ENCODE measurements around the gene CNPY1. TPM values are rescaled to one million over a fixed set of nuclear protein-coding genes. Genes with fewer than 3 reads are reported as not detected.
"Not testable (repeated sequence)": the region's sequence is repeated elsewhere in the genome, so short reads cannot be mapped to it uniquely, and the experiment has no call there.

CNPY1 gene
- polyA plus RNA-seq (2013, experiment 1 of 2) = 1.1 TPM
- polyA plus RNA-seq (2013, experiment 2 of 2) = 2.4 TPM

DNA sequence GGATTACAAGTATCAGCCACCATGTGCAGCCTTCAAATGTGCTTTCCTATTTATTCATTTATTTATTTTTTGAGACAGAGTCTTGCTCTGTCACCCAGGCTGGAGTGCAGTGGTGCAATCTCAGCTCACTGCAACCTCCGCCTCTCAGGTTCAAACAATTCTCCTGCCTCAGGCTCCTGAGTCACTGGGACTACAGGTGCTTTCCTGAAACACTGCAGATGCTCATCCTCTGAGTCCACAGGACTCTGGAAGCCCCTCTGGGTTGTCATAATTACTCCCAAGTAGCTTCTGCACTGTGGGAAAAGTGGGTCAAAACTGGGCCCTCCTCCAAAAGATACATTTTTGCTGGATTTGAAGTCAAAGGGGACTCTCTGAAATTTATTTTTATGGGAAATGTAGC, at the start of gene CNPY1:
CNPY1 (minus strand) TSS at position 111 of the 400 bp plus-strand sequence. CDS start 630 bp downstream, outside the sequence.
- H3K27ac ChIP-seq (ENCODE audit: low read depth, low read length); H3K9ac ChIP-seq (ENCODE audit: low read depth, low read length); H3K4me3 ChIP-seq (ENCODE audit: low read length); H3K9me3 ChIP-seq (ENCODE audit: insufficient read depth, low read depth, low read length); H3K4me1 ChIP-seq (ENCODE audit: insufficient read depth, low read length); H3K27me3 ChIP-seq (ENCODE audit: insufficient read depth, low read length); H3K36me3 ChIP-seq (ENCODE audit: insufficient read depth, low read length): not testable (repeated sequence)
- WGBS = 92% methylated on average over 1 of the region's 1 CpG

DNA sequence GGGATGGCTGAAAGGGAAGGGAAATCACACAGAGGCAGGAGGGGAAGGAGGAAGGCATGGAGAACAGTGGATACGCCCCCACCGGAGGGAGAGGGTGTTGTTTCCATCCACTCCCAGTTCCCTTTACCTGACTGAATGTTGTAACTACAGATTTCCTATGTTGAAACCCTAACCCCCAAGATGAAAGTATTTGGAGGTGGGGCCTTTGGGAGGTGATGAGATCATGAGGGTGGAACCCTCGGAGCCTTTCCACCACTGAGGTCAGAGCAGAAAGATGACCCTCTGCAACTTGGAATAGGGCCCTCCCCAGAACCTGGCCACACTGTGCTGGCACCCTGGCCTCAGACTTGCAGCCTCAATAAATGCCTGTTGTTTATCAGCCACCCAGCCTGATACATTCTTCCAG, 48.6 kb upstream of the CNPY1 start:
- no peak overlapping the region for H3K27ac ChIP-seq (ENCODE audit: low read depth, low read length)

DNA sequence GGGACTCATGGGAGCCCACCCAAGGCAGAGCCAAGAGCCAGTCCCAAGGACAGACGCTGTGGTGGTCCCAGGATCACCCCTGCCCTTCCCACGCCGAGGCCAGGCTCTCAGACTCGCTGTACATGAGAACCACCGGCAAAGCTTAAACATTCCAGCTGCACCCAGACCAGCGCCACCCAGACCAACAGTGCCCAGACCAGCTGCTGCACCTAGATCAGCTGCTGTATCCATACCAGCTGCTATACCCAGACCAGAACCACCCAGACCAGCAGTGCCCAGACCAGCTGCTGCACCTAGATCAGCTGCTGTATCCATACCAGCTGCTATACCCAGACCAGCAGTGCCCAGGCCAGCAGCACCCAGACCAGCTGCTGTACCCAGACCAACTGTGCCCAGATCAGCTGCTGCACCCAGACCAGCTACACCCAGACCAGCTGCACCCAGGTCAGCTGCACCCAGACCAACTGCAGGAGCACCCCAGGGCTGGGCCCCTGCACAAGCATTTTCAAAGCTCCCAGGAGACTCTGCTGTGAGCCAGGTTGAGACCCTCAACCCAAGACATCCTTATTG, 47.9 kb upstream of the CNPY1 start:
- H3K36me3 ChIP-seq (ENCODE audit: insufficient read depth, low read length) = no peaks in the 10 kb centered on the region
- H3K4me3 ChIP-seq (ENCODE audit: low read length) = no peak overlapping the region
- no peaks in the 10 kb centered on the region for H3K9me3 ChIP-seq (ENCODE audit: insufficient read depth, low read depth, low read length)
- 95% methylated on average over 6 of the region's 6 CpGs for WGBS
- H3K27ac ChIP-seq (ENCODE audit: low read depth, low read length) = no peak overlapping the region
- H3K9ac ChIP-seq (ENCODE audit: low read depth, low read length) = no peak overlapping the region
- H3K4me1 ChIP-seq (ENCODE audit: insufficient read depth, low read length) = 0 out of 2 replicates have a peak, but pooled peaks cover 8% of the 10 kb centered on the region
- peaks cover 4% of the 10 kb centered on the region; the same call in 1 of the 2 replicates for H3K27me3 ChIP-seq (ENCODE audit: insufficient read depth, low read length)

More for the DNA sequence above, 48.6 kb upstream of the CNPY1 start:
- H3K4me1 ChIP-seq (ENCODE audit: insufficient read depth, low read length) = 0 out of 2 replicates have a peak, but pooled peaks cover 8% of the 10 kb centered on the region
- H3K9ac ChIP-seq (ENCODE audit: low read depth, low read length) = no peak overlapping the region
- H3K9me3 ChIP-seq (ENCODE audit: insufficient read depth, low read depth, low read length) = no peaks in the 10 kb centered on the region
- no peaks in the 10 kb centered on the region for H3K36me3 ChIP-seq (ENCODE audit: insufficient read depth, low read length)
- H3K27me3 ChIP-seq (ENCODE audit: insufficient read depth, low read length) = peaks cover 4% of the 10 kb centered on the region; the same call in 1 of the 2 replicates
- no peak overlapping the region for H3K4me3 ChIP-seq (ENCODE audit: low read length)
- WGBS = 87% methylated on average over 3 of the region's 3 CpGs

DNA sequence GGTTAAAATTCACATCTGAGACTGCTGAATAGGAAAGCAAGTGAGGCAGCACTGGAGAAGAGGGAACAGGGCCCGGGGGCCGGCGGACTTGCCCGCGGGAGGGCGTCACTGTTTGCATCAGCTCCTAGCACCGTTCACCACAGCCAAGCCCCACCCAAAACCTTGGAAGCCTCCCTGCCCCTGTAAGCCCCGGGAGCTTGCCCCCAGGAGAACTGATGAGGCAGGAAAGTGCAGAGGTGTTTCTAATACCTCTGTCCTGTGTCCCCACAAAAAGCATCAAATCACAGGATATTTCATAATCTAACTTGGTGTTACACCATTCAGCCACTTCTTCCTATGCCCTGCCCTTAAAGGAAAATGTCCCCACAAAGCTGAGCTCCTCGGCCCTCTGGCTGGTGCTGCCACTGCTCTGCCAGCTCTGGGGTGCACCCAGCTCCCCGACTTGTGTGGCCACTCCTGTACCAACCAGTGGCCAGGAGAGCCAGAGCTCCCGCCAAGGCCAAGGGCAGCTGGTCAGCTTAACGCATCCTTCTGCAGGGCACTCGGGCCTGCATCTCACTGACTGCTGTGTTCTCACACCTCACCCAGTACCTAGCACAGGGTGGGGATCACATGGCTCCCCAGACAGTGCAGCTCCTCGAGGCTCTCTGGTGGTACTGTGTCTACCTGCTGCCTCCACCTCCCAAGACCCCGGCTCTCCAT, 47.3 kb upstream of the CNPY1 start:
- H3K9me3 ChIP-seq (ENCODE audit: insufficient read depth, low read depth, low read length) = no peaks in the 10 kb centered on the region
- H3K4me1 ChIP-seq (ENCODE audit: insufficient read depth, low read length) = 0 out of 2 replicates have a peak, but pooled peaks cover 8% of the 10 kb centered on the region
- H3K4me3 ChIP-seq (ENCODE audit: low read length) = no peak overlapping the region
- 90% methylated on average over 15 of the region's 15 CpGs for WGBS
- no peak overlapping the region for H3K9ac ChIP-seq (ENCODE audit: low read depth, low read length)
- no peak overlapping the region for H3K27ac ChIP-seq (ENCODE audit: low read depth, low read length)
- no peaks in the 10 kb centered on the region for H3K27me3 ChIP-seq (ENCODE audit: insufficient read depth, low read length)
- H3K36me3 ChIP-seq (ENCODE audit: insufficient read depth, low read length) = no peaks in the 10 kb centered on the region

DNA sequence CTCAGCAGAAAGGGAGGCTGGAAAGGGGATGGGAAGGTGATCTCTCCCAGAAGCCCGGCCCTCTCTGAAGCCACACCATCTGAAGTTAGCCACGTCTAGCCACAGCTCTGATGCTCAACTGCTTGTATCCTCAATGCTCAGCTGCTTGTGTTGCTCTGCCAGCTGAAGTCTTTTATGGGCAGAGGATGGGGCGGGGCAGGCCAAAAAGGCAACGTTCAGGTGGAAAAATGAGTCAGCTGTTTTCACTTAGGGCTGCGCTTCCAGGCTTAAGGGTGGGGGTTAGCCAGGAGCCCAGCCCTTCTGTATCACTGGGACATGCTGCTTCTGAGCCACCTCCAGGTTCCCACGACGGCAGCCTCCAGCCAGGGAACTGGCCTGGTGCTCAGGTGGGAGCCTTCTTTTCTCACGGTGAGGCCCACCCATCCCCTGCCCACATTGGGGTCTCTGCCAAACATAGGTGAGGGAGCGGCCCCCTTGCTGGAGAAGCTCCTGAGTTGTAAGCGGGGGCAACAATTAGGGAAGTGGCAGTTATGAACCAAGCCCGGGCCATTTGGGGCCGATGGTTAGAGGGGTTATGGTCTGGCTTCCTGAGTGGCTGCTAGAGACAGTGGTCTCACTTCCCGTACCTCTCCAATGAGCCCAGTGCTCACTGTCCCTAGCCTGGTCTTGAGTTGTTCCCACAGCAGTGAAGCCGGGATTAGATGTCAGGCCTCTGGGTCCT, 44.9 kb upstream of the CNPY1 start:
- Histone ChIP-seq H3K9me3 (ENCODE audit: insufficient read depth, low read depth, low read length) (no peaks in the 10 kb centered on the region), H3K4me1 (ENCODE audit: insufficient read depth, low read length) (0 out of 2 replicates have a peak, but pooled peaks cover 8% of the 10 kb centered on the region), H3K36me3 (ENCODE audit: insufficient read depth, low read length) (no peaks in the 10 kb centered on the region), H3K27ac (ENCODE audit: low read depth, low read length) (no peak overlapping the region), H3K27me3 (ENCODE audit: insufficient read depth, low read length) (no peaks in the 10 kb centered on the region), H3K4me3 (ENCODE audit: low read length) (no peak overlapping the region), H3K9ac (ENCODE audit: low read depth, low read length) (no peak overlapping the region)
- 91% methylated on average over 14 of the region's 14 CpGs for WGBS

DNA sequence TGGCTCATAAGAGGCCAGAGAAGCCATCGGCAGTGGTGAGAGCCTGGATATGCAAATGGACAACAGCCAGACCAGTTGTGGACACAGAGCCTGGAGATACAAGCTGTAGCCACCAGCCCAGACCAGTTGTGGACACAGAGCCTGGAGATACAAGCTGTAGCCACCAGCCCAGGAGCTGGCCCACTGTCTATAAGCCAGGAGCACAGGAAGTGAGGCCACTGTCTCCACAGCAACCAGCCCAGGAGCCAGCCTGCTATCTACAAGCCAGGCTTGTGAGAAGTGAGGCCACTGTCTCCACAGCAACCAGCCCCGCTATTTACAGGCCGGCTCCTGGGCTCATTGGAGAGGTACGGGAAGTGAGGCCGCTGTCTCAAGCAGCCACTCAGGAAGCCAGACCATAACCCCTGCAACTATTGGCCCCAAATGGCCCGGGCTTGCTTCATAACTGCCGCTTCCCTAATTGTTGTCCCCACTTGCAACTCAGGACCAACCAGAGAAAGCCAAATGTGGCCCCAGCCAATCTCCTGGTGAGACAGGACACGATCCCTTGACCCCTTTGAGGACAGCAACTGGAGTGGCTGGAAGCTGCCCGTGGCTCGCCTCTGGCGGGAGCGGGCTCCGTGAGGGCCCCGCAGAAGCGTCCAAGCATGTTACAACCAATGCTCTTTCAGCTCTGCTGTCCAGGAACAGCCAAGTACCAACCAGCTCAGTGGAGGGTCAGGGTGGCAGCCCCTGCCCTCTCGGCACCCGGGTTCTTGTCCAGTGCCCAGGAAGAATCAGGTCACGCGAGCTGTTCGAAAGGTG, 44.1 kb upstream of the CNPY1 start:
- no peak overlapping the region for H3K27ac ChIP-seq (ENCODE audit: low read depth, low read length)
- H3K36me3 ChIP-seq (ENCODE audit: insufficient read depth, low read length) = no peaks in the 10 kb centered on the region
- no peaks in the 10 kb centered on the region for H3K27me3 ChIP-seq (ENCODE audit: insufficient read depth, low read length)
- H3K9me3 ChIP-seq (ENCODE audit: insufficient read depth, low read depth, low read length) = no peaks in the 10 kb centered on the region
- H3K9ac ChIP-seq (ENCODE audit: low read depth, low read length) = no peak overlapping the region
- WGBS = 91% methylated on average over 20 of the region's 20 CpGs
- H3K4me3 ChIP-seq (ENCODE audit: low read length) = no peak overlapping the region
- H3K4me1 ChIP-seq (ENCODE audit: insufficient read depth, low read length) = 0 out of 2 replicates have a peak, but pooled peaks cover 8% of the 10 kb centered on the region

DNA sequence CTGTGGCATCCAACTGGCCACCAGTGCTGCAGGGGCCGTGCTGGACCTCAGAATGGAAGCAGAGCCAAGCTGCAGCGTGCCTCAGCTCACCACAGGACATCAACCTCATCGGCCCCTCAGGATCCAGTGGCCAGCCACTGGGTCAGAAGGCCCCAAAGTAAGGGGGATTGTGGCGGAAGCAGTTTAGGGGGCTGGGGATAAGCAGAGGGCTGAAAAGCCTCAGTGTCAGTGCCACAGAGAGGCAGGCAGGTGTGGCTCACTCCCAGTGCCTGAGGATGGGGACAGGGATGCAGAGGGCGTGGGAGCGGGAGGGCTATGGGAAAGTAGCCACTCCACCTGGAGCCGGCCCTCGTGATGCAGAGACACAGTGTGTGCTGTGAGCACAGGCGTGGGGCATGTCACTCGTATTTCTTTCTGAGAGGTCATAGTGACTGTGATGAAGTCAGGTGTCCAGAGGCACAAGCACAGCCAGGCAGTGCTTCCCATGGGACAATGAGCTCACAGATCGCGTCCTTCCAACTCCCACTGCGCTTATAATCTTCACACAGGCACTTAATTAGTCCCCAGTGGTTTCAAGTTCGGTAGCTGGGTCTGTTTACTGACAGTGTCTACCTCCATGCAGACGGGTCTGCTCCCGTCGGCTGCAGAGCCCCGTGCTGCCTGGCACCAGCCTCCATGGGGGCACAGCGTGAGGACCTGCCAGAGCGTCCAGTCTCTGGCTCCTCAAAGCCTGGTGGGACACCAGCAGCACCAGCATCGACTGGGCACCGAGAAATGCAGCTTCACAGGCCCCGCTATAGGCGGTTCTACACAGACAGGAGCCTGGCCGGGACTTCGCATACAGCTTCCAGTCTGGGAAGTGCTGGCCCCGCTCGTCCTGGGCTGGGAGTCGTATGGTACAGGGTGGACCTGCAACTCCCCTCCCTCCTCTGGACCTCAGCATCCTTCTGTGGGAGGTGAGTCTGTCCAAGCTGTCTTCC, 42.9 kb upstream of the CNPY1 start:
- Histone ChIP-seq H3K9me3 (ENCODE audit: insufficient read depth, low read depth, low read length) (no peaks in the 10 kb centered on the region), H3K4me1 (ENCODE audit: insufficient read depth, low read length) (no peaks in the 10 kb centered on the region), H3K27ac (ENCODE audit: low read depth, low read length) (no peak overlapping the region), H3K4me3 (ENCODE audit: low read length) (no peak overlapping the region), H3K9ac (ENCODE audit: low read depth, low read length) (no peak overlapping the region), H3K27me3 (ENCODE audit: insufficient read depth, low read length) (no peaks in the 10 kb centered on the region), H3K36me3 (ENCODE audit: insufficient read depth, low read length) (no peaks in the 10 kb centered on the region)
- WGBS = 93% methylated on average over 28 of the region's 29 CpGs

DNA sequence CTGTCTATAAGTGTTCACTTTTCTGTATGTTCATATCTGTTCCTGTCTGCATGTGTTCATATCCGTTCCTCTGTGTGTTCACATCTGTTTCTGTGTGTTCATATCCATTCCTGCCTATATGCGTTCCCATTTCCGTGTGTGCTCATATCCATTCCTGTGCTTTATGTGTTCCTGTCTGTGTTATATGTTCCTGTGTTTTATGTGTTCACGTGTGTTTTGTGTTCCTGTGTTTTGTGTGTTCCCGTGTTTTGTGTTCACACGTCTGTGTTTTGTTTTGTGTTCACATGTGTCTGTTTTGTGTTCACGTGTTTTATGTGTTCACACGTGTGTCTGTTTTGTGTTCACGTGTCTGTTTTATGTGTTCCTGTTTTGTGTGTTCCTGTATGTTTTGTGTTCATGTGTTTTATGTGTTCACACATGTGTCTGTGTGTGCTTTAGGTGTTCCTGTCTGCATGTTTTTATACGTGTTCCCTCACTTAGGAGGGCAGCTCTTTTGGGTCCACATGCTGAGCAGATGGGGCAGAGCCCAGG, 42.2 kb upstream of the CNPY1 start:
- Histone ChIP-seq H3K4me3 (ENCODE audit: low read length) (no peak overlapping the region), H3K4me1 (ENCODE audit: insufficient read depth, low read length) (no peaks in the 10 kb centered on the region), H3K9ac (ENCODE audit: low read depth, low read length) (no peak overlapping the region), H3K36me3 (ENCODE audit: insufficient read depth, low read length) (no peaks in the 10 kb centered on the region), H3K9me3 (ENCODE audit: insufficient read depth, low read depth, low read length) (no peaks in the 10 kb centered on the region), H3K27me3 (ENCODE audit: insufficient read depth, low read length) (no peaks in the 10 kb centered on the region), H3K27ac (ENCODE audit: low read depth, low read length) (no peak overlapping the region)
- 94% methylated on average over 10 of the region's 10 CpGs for WGBS

DNA sequence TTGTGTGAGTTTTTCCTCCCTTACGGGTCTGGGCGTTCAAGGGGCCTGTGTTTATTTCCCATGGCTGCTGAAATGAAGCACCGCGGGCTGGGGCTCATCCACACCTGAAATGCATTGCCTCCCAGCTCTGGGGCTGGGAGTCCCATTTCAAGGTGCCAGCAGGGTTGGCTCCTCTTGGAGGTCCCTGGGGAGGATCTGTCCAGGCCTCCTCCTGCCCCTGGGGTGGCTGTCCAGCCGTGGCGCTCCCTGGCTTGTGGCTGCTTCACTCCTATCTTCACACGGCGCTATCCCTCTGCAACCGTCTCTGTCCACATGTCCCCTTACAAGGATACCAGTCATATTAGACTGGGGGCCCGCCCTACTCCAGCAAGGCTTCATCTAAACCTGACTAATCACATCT, 41.1 kb upstream of the CNPY1 start:
- no peaks in the 10 kb centered on the region for H3K36me3 ChIP-seq (ENCODE audit: insufficient read depth, low read length)
- H3K27ac ChIP-seq (ENCODE audit: low read depth, low read length) = no peak overlapping the region
- no peak overlapping the region for H3K9ac ChIP-seq (ENCODE audit: low read depth, low read length)
- WGBS = 95% methylated on average over 10 of the region's 10 CpGs
- no peaks in the 10 kb centered on the region for H3K4me1 ChIP-seq (ENCODE audit: insufficient read depth, low read length)
- H3K4me3 ChIP-seq (ENCODE audit: low read length) = no peak overlapping the region
- no peaks in the 10 kb centered on the region for H3K27me3 ChIP-seq (ENCODE audit: insufficient read depth, low read length)
- H3K9me3 ChIP-seq (ENCODE audit: insufficient read depth, low read depth, low read length) = no peaks in the 10 kb centered on the region

Measured in HUES64 (cell line).